ENCODE data around the gene CAMK2B.

Gene CAMK2B

GRCh38 chr7:44275957-44276570 lies 49.3 kb downstream of the CAMK2B start:
- DNase-seq, result peak; percentile 49

GRCh38 chr7:44275146-44275545 lies 50.2 kb downstream of the CAMK2B start:
- no peak for DNase-seq

GRCh38 chr7:44274623-44274975 lies 50.8 kb downstream of the CAMK2B start:
- no peak for DNase-seq

- no peak for DNase-seq
Observed at GRCh38 chr7:44273681-44274622, 51.4 kb downstream of the CAMK2B start.

GRCh38 chr7:44272981-44273380 lies 52.4 kb downstream of the CAMK2B start:
- no peak for DNase-seq

GRCh38 chr7:44272456-44272855 lies 52.9 kb downstream of the CAMK2B start:
- DNase-seq, result no peak

- DNase-seq, result no peak
Observed at GRCh38 chr7:44269943-44270493, 55.4 kb downstream of the CAMK2B start.

GRCh38 chr7:44269417-44269816 lies 56.0 kb downstream of the CAMK2B start:
- no peak for DNase-seq

- DNase-seq, result no peak
Observed at GRCh38 chr7:44268671-44269070, 56.7 kb downstream of the CAMK2B start.

GRCh38 chr7:44267719-44268421 lies 57.5 kb downstream of the CAMK2B start:
- no peak for DNase-seq

- no peak for DNase-seq
Observed at GRCh38 chr7:44267178-44267577, 58.2 kb downstream of the CAMK2B start.

GRCh38 chr7:44266526-44266925 lies 58.9 kb downstream of the CAMK2B start:
- DNase-seq, result no peak

- DNase-seq, result no peak
Observed at GRCh38 chr7:44265728-44266127, 59.7 kb downstream of the CAMK2B start.

- no peak for DNase-seq
Observed at GRCh38 chr7:44264221-44264931, 61.0 kb downstream of the CAMK2B start.

GRCh38 chr7:44263326-44264082 lies 61.9 kb downstream of the CAMK2B start:
- DNase-seq, result no peak

- no peak for DNase-seq
Observed at GRCh38 chr7:44262031-44262430, 63.4 kb downstream of the CAMK2B start.

GRCh38 chr7:44261240-44261639 lies 64.2 kb downstream of the CAMK2B start:
- no peak for DNase-seq

- no peak for DNase-seq
Observed at GRCh38 chr7:44259547-44260457, 65.6 kb downstream of the CAMK2B start.

- no peak for DNase-seq
Observed at GRCh38 chr7:44258865-44259546, 66.4 kb downstream of the CAMK2B start.

- DNase-seq, result no peak
Observed at GRCh38 chr7:44258423-44258760, 67.0 kb downstream of the CAMK2B start.
